ENCODE data around the gene EPC2.

The EPC2 gene

GRCh38 chr2:148616662-148617061 lies 27.9 kb upstream of the EPC2 start:
- no peak overlapping the region for H3K9ac ChIP-seq (ENCODE audit: low read depth, low read length, poor library complexity, severe bottlenecking)
- no peak overlapping the region for H2AFZ ChIP-seq (ENCODE audit: low read length)
- H3K9me3 ChIP-seq (ENCODE audit: insufficient read depth, low read depth, low read length) = no peaks in the 10 kb centered on the region
- H3K27me3 ChIP-seq (ENCODE audit: insufficient read depth, low read length, poor library complexity, severe bottlenecking) = no peaks in the 10 kb centered on the region
- H3K4me1 ChIP-seq (ENCODE audit: insufficient read depth, low read length, poor library complexity, severe bottlenecking) = no peaks in the 10 kb centered on the region
- H3F3A ChIP-seq (ENCODE audit: low read depth) = no peaks in the 10 kb centered on the region
- H3K9me2 ChIP-seq (replicated peaks; ENCODE audit: low read depth, low read length) = no peaks in the 10 kb centered on the region
- no peaks in the 10 kb centered on the region for H3K79me2 ChIP-seq (ENCODE audit: insufficient read depth, low read length)
- no peaks in the 10 kb centered on the region for H3K36me3 ChIP-seq (ENCODE audit: insufficient read depth, low read length)
- H3K4me3 ChIP-seq (ENCODE audit: low read length, poor library complexity, severe bottlenecking) = no peak overlapping the region
- TF ChIP-seq CTCF (conservative IDR thresholded peaks at IDR 0.05; ENCODE audit: low read length) (no peak), EZH2phosphoT487 (IDR thresholded peaks at IDR 0.05; ENCODE audit: borderline replicate concordance) (no peak)
- no peak overlapping the region for H3K4me2 ChIP-seq (ENCODE audit: low read depth, low read length, poor library complexity, severe bottlenecking)
- H4K20me1 ChIP-seq (ENCODE audit: insufficient read depth, low read length, poor library complexity, severe bottlenecking) = no peaks in the 10 kb centered on the region

- H3K79me2 ChIP-seq (ENCODE audit: insufficient read depth, low read length) = no peaks in the 10 kb centered on the region
- no peaks in the 10 kb centered on the region for H3K9me3 ChIP-seq (ENCODE audit: insufficient read depth, low read depth, low read length)
- no peaks in the 10 kb centered on the region for H3K9me2 ChIP-seq (replicated peaks; ENCODE audit: low read depth, low read length)
- no peak overlapping the region for H3K4me2 ChIP-seq (ENCODE audit: low read depth, low read length, poor library complexity, severe bottlenecking)
- H3K9ac ChIP-seq (ENCODE audit: low read depth, low read length, poor library complexity, severe bottlenecking) = no peak overlapping the region
- H3K4me3 ChIP-seq (ENCODE audit: low read length, poor library complexity, severe bottlenecking) = no peak overlapping the region
- H4K20me1 ChIP-seq (ENCODE audit: insufficient read depth, low read length, poor library complexity, severe bottlenecking) = no peaks in the 10 kb centered on the region
- H2AFZ ChIP-seq (ENCODE audit: low read length) = no peak overlapping the region
- H3F3A ChIP-seq (ENCODE audit: low read depth) = no peaks in the 10 kb centered on the region
- H3K27me3 ChIP-seq (ENCODE audit: insufficient read depth, low read length, poor library complexity, severe bottlenecking) = no peaks in the 10 kb centered on the region
- no peaks in the 10 kb centered on the region for H3K36me3 ChIP-seq (ENCODE audit: insufficient read depth, low read length)
- TF ChIP-seq EZH2phosphoT487 (IDR thresholded peaks at IDR 0.05; ENCODE audit: borderline replicate concordance) (no peak), CTCF (conservative IDR thresholded peaks at IDR 0.05; ENCODE audit: low read length) (no peak)
- H3K4me1 ChIP-seq (ENCODE audit: insufficient read depth, low read length, poor library complexity, severe bottlenecking) = no peaks in the 10 kb centered on the region
These were observed 27.3 kb upstream of the EPC2 start for GRCh38 chr2:148617219-148617618.

GRCh38 chr2:148619560-148620195 lies 24.9 kb upstream of the EPC2 start:
- TF ChIP-seq CTCF (conservative IDR thresholded peaks at IDR 0.05; ENCODE audit: low read length) (no peak), EZH2phosphoT487 (IDR thresholded peaks at IDR 0.05; ENCODE audit: borderline replicate concordance) (no peak)
- Histone ChIP-seq H3F3A (ENCODE audit: low read depth) (no peaks in the 10 kb centered on the region), H2AFZ (ENCODE audit: low read length) (no peak overlapping the region), H3K9me3 (ENCODE audit: insufficient read depth, low read depth, low read length) (no peaks in the 10 kb centered on the region), H3K4me3 (ENCODE audit: low read length, poor library complexity, severe bottlenecking) (no peak overlapping the region), H3K4me2 (ENCODE audit: low read depth, low read length, poor library complexity, severe bottlenecking) (no peak overlapping the region), H3K27me3 (ENCODE audit: insufficient read depth, low read length, poor library complexity, severe bottlenecking) (no peaks in the 10 kb centered on the region), H3K9ac (ENCODE audit: low read depth, low read length, poor library complexity, severe bottlenecking) (no peak overlapping the region), H4K20me1 (ENCODE audit: insufficient read depth, low read length, poor library complexity, severe bottlenecking) (no peaks in the 10 kb centered on the region), H3K36me3 (ENCODE audit: insufficient read depth, low read length) (no peaks in the 10 kb centered on the region), H3K9me2 (replicated peaks; ENCODE audit: low read depth, low read length) (no peaks in the 10 kb centered on the region), H3K79me2 (ENCODE audit: insufficient read depth, low read length) (no peaks in the 10 kb centered on the region), H3K4me1 (ENCODE audit: insufficient read depth, low read length, poor library complexity, severe bottlenecking) (no peaks in the 10 kb centered on the region)
